IPS-NIHi7 (cell line): ENCODE measurements around the gene VCL.
"Not testable (repeated sequence)": the region's sequence is repeated elsewhere in the genome, so short reads cannot be mapped to it uniquely, and the experiment has no call there.

Experiments used
- DNase-seq: peaks from one replicate; pipeline ENCODE4 v3.0.0; 2012; ENCODE audit warnings: mixed read lengths; ENCODE audit errors: extremely low spot score

Gene VCL

GRCh38 chr10:74039561-74040145 is 41.7 kb downstream of the VCL start:
- DNase-seq = no peak

DNA sequence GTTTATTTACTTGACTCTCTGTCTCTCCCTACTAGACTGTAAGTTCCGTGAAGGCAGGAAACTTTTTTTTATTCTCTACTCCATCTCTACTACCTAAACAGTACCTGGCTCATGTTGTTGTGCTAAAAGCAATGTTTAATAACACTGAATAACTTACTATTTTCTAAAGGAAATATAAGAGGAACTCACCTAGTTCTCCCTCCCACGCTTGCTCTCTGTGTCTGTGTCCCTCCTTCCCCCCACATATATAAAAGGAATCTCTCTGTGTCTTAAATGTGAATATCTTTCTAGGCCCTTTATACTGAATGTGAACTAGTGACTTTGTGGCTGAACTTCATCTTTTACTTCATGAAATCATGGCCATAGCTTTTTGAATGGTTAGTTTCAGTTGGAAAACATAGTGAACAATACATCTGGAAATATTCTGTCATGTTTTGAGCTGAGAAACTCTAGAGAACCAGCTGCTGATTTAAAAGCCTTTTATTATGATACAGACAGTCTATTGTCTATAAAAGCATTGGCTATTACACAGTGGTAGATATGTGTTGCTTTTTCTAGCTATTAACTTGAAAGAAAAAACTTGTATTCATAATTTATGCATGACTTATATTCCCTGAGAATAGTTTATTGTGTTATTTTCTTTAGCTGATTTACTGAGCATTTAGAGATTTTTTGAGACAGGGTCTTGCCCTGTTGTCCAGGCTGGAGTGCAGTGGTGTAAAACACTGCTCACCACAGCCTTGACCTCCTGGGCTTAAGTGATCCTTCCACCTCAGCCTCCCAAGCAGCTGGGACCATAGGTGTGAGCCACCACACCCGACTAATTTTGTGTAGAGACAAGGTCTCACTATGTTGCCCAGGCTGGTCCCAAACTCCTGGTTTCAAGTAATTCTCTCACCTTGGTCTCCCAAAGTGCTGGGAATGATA is 42.5 kb downstream of the VCL start:
- no peak for DNase-seq

DNA sequence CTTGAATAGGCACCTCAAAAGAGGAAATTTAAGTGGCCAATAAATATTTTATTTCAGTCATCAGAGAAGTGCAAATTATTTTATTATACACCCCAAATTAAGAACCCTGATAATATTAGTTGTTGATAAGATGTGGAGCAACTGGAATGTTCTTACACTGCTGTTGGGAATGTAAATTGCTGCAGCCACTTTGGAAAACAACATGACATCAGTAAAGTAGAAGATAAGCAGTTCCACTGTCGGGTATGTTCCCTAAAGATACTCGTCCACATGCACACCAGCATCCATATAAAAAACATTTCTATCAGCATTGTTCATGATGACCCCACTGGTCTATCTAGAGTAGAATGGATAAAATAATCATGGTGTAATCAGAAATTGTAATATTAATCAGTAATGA is 46.5 kb downstream of the VCL start:
- DNase-seq = no peak

DNA sequence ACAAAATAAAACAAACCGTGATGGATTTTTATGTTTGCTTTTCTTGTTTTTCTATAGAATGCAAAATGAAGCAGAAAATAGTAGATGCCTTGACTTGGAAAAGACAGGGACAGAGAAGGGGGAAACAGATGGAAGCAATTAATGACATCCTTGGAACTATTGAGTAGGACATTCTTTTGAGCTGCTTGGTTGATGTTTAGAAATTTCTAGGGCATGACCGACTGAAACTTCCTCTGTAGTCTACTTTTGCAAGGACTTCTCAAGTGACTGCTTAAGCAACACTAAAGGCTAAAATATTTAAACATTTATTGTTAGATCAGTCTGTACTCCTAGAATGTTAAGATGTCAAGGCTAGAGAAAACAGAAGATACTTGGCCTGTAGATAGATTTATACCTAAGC is 49.4 kb downstream of the VCL start:
- no peak for DNase-seq

- DNase-seq = no peak
Observed at GRCh38 chr10:74047871-74048270, 50.0 kb downstream of the VCL start.

GRCh38 chr10:74048433-74048832 is 50.5 kb downstream of the VCL start:
- no peak for DNase-seq

DNA sequence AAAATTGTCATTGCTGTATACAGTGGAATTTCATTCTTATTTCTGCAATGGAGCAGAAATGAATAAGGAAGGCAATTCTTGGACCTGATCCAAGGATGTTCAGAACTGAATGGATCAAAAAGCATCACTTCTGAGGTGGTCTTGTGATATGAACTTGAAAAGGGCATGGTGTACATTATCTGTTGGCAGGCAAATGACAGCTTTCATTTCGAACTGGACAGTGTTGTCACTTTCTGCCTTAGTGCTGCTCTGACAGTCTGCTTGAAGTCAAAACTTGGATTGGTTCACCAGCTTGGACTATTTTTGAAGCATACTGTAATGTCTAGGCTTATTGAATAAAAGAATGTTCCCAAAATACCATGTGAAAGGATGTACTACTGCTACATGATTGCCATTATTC is 52.0 kb downstream of the VCL start:
- no peak for DNase-seq

- no peak for DNase-seq
Observed at GRCh38 chr10:74050653-74051052, 52.7 kb downstream of the VCL start.

GRCh38 chr10:74051736-74052342 is 53.9 kb downstream of the VCL start:
- peak; percentile 35 for DNase-seq

DNA sequence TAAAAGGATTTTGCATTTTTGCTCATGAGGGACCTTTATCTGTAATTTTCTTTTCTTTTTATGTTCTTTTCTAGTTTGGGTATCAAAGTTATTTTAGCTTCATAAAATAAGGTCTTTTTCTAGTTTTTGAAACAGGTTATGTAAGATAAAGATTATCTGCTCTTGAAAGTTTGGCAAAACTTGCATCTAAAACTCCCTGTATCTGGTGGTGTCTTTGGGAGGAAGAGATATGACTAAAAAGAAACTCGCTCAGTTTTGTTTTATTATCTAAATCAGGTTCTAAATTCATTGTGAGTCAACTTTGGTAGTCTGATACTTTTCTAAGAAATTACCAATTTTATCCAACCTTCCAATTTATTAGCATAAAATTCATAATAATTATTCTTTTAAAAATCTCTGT is 55.1 kb downstream of the VCL start:
- DNase-seq = no peak

DNA sequence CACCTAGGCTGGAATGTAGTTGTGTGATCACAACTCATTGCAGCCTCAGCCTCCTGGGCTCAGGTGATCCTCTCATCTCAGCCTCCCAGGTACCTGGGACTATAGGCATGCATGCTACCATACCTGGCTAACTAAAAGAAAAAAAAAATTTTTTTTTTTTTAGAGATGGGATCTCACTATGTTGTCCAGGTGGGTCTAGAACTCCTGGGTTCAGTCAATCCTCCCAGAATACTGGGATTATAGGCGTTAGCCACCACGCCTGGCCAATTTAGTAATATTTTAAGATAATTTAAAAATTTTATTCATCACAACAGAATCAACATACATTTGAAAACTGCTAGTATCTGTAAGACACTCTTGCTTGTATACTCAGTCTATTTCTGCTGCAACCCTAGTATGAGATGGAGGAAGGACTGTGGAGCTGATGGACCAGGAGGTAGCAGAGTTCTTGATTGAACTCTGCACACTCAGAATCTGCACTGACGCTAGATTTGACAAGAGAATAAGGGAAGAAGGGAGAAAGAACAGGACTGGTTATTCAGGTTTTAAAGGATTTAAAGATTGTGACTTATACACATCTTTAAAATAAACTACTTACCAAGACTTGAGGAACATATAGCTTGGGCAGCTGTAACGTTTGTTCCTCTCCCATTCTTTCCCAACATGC is 57.6 kb downstream of the VCL start:
- DNase-seq = no peak

DNA sequence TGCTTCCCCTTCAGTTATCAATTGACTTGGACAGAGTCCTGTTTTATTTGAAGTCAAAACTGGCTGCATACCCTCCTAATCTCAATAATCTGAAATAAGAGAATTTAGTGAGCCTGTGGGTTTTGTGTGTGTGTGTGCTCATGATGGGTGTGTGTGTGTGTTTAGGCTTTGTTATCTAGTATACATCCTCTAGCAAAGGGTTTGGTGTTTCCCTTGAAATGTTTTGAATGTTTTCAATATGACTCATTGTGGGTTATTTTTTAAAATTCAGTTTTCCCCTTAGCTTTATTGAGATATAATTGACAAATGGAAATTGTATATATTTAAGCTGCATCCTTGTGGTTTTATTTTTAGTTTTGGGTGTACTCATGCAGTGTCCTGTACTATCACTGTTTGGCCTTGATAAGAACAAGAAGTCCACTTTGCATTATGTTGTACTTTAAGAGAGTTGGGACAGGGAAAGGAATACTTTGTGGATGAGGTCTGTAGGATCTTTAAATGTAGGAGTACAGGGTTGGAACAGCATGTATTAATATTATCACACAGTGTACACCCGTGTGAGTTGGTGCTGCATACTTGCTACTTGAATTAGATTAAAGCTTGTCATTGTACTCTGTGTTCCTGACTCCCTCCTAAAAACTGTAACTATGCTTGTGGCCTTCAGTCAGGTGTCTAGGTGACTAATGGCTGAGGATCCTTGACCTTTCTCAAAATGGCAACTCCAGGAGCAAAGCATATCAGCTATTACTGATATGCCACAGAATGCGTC is 58.3 kb downstream of the VCL start:
- no peak for DNase-seq

GRCh38 chr10:74058071-74058470 is 60.2 kb downstream of the VCL start:
- DNase-seq = no peak

DNA sequence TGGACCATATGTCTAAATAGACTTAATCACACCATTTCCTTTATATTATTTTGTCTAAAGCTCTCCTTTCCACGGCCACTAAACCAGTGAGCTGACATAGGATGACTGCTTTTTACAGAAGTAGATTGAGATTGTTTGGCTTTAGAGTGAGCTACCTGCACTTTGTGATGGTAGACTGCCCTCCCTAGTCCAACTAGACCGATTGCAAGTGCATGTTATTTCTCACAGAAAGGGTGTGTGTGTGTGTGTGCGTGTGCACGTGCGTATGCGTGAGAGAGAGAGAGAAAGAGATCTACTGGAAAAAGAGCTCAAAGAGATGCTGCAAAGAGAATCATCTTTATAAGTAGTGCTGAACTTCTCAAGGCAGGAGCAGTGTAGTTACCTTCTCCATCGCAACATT is 60.7 kb downstream of the VCL start:
- DNase-seq = no peak

GRCh38 chr10:74061104-74061503 is 63.2 kb downstream of the VCL start:
- no peak for DNase-seq

- DNase-seq = not testable (repeated sequence)
Observed at GRCh38 chr10:74061978-74062377, 64.1 kb downstream of the VCL start.

DNA sequence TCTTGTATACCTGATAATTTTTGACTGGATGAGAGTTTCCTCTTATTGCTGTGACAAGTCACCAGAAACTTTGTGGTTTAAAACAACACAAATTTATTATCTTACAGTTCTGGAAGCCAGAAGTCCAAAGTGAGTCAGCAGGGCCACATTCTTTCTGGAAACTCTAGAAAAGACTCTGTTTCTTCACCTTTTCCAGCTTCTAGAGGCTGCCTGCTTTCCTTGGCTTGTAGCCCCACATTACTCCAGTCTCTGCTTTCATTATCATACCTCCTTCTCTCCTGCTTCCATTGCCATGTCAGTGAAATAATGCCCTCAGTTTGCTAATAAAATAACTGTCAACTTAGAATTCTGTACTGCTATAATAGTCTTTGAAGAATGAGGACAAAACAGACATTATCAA is 65.3 kb downstream of the VCL start:
- DNase-seq = no peak

GRCh38 chr10:74067373-74068352 is 69.7 kb downstream of the VCL start:
- no peak for DNase-seq

GRCh38 chr10:74071157-74071556 is 73.2 kb downstream of the VCL start:
- no peak for DNase-seq

- no peak for DNase-seq
Observed at GRCh38 chr10:74072503-74072902, 74.6 kb downstream of the VCL start.
